Measurements from ENCODE around the gene FRK.
"Not testable (repeated sequence)": the region's sequence is repeated elsewhere in the genome, so short reads cannot be mapped to it uniquely, and the experiment has no call there.

The FRK gene

GRCh38 chr6:115937502-115937901, 123.2 kb downstream of the FRK start:
- not testable (repeated sequence) for DNase-seq

- no peak for DNase-seq
Observed at GRCh38 chr6:115935361-115935760, 125.3 kb downstream of the FRK start.

GRCh38 chr6:115934829-115935228, 125.9 kb downstream of the FRK start:
- DNase-seq = no peak

GRCh38 chr6:115934145-115934544, 126.5 kb downstream of the FRK start:
- DNase-seq = no peak

- DNase-seq = no peak
Observed at GRCh38 chr6:115932481-115932880, 128.2 kb downstream of the FRK start.

GRCh38 chr6:115928000-115928399, 132.7 kb downstream of the FRK start:
- DNase-seq = not testable (repeated sequence)

GRCh38 chr6:115922971-115923370, 137.7 kb downstream of the FRK start:
- DNase-seq = no peak

- DNase-seq = no peak
Observed at GRCh38 chr6:115914098-115914497, 146.6 kb downstream of the FRK start.

GRCh38 chr6:115909923-115910546, 150.7 kb downstream of the FRK start:
- no peak for DNase-seq

GRCh38 chr6:115908906-115909559, 151.7 kb downstream of the FRK start:
- DNase-seq = no peak

- DNase-seq = no peak
Observed at GRCh38 chr6:115905471-115905870, 155.2 kb downstream of the FRK start.

- no peak for DNase-seq
Observed at GRCh38 chr6:115902436-115902835, 158.3 kb downstream of the FRK start.

- no peak for DNase-seq
Observed at GRCh38 chr6:115901896-115902295, 158.8 kb downstream of the FRK start.

GRCh38 chr6:115899730-115900282, 160.9 kb downstream of the FRK start:
- DNase-seq = no peak

GRCh38 chr6:115898246-115898645, 162.4 kb downstream of the FRK start:
- DNase-seq = no peak

GRCh38 chr6:115896538-115897129, 164.1 kb downstream of the FRK start:
- peak in 1 of 5 experiments; percentile 6 for DNase-seq

GRCh38 chr6:115894426-115894992, 166.2 kb downstream of the FRK start:
- no peak for DNase-seq

GRCh38 chr6:115891750-115892149, 168.9 kb downstream of the FRK start:
- no peak for DNase-seq

GRCh38 chr6:115891111-115891669, 169.5 kb downstream of the FRK start:
- DNase-seq = peak in 1 of 5 experiments; percentile 15

- DNase-seq = no peak
Observed at GRCh38 chr6:115890238-115890637, 170.5 kb downstream of the FRK start.

GRCh38 chr6:115888687-115889470, 171.8 kb downstream of the FRK start:
- DNase-seq = not testable (repeated sequence)

- DNase-seq = no peak
Observed at GRCh38 chr6:115887891-115888290, 172.8 kb downstream of the FRK start.

Measured in T-helper 2 cell (primary cell).